Measurements from ENCODE around the gene CEP19. TPM values are rescaled to one million over a fixed set of nuclear protein-coding genes. Genes with fewer than 3 reads are reported as not detected.

Gene CEP19
- polyA plus RNA-seq, 1 donor from 2014 or later: 43.1 TPM

DNA sequence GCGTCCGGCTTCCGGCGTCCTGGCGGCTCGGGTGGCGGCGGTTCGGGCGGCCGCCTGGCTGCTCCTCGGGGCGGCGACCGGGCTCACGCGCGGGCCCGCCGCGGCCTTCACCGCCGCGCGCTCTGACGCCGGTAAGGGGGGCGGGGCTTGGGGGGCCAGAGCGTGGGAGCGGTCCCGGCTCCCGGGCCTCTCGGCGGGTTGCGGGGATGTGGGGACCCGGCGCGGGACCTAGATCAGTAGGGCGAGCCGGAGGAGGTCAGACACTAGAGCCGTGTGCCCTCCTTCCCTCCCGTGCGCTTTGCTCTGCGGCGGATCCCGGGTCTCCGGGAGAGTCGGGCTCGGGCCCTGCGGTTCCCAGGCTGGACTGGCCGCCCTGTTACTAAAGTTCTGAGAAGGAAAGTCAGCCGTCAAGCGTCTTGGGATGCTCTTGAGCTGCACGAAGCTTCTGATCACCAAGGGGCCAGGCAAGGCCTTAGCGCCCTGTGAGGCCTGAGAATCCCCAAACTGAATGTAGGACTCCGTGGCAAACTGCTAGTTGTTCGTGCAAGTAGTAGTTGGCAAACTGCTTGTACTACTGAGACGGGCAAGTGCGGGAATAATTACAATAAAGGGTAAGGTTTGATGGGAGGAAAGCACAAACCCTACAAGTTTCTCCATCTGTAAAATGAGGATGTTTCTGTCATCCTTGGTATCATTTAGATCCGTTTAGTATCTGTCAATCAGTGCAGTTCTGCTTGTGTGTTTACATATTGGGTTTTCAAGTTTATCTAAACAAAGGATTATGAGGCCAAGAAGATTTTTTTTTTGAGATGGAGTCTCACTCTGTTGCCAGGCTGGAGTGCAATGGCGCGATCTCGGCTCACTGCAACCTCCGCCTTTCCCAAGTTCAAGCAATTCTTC is 714 bp upstream of the CEP19 start:
- Histone ChIP-seq H3K79me2 (replicated peaks; ENCODE audit: insufficient read depth, low read length) (peaks cover 4% of the 10 kb centered on the region), H3K4me3 (ENCODE audit: low read length) (peak overlapping the region; percentile 95), H3K4me2 (ENCODE audit: low read length) (peak overlapping the region; percentile 84), H3K9me2 (ENCODE audit: insufficient read depth, low read length) (no peaks in the 10 kb centered on the region), H3K27ac (ENCODE audit: low read length) (peak overlapping the region; percentile 88), H3K36me3 (ENCODE audit: insufficient read depth, low read length) (no peaks in the 10 kb centered on the region), H2AFZ (ENCODE audit: low read depth, low read length) (peak overlapping the region; percentile 63), H3K9me3 (ENCODE audit: low read length) (no peaks in the 10 kb centered on the region), H4K20me1 (ENCODE audit: insufficient read depth) (no peaks in the 10 kb centered on the region), H3K9ac (ENCODE audit: low read length) (peak overlapping the region; percentile 88), H3F3A (ENCODE audit: insufficient read depth, low read length, poor library complexity, severe bottlenecking) (peaks cover 5% of the 10 kb centered on the region), H3K27me3 (ENCODE audit: insufficient read depth, low read depth, low read length) (no peaks in the 10 kb centered on the region)
- TF ChIP-seq EZH2 (IDR thresholded peaks at IDR 0.05; ENCODE audit: borderline replicate concordance, insufficient read depth, low read length, poor library complexity, severe bottlenecking) (no peak), TAF1 (IDR thresholded peaks at IDR 0.05; ENCODE audit: low read depth) (no peak), SMC3 (conservative IDR thresholded peaks at IDR 0.05; ENCODE audit: poor library complexity) (no peak), POLR2AphosphoS5 (IDR thresholded peaks at IDR 0.05) (no peak), MXI1 (conservative IDR thresholded peaks at IDR 0.05; ENCODE audit: poor library complexity, severe bottlenecking) (peak; percentile 2)
- TF ChIP-seq, protein P1, sequence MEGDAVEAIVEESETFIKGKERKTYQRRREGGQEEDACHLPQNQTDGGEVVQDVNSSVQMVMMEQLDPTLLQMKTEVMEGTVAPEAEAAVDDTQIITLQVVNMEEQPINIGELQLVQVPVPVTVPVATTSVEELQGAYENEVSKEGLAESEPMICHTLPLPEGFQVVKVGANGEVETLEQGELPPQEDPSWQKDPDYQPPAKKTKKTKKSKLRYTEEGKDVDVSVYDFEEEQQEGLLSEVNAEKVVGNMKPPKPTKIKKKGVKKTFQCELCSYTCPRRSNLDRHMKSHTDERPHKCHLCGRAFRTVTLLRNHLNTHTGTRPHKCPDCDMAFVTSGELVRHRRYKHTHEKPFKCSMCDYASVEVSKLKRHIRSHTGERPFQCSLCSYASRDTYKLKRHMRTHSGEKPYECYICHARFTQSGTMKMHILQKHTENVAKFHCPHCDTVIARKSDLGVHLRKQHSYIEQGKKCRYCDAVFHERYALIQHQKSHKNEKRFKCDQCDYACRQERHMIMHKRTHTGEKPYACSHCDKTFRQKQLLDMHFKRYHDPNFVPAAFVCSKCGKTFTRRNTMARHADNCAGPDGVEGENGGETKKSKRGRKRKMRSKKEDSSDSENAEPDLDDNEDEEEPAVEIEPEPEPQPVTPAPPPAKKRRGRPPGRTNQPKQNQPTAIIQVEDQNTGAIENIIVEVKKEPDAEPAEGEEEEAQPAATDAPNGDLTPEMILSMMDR (IDR thresholded peaks at IDR 0.05; ENCODE audit: poor library complexity, severe bottlenecking): no peak
- TF ChIP-seq, protein P2, sequence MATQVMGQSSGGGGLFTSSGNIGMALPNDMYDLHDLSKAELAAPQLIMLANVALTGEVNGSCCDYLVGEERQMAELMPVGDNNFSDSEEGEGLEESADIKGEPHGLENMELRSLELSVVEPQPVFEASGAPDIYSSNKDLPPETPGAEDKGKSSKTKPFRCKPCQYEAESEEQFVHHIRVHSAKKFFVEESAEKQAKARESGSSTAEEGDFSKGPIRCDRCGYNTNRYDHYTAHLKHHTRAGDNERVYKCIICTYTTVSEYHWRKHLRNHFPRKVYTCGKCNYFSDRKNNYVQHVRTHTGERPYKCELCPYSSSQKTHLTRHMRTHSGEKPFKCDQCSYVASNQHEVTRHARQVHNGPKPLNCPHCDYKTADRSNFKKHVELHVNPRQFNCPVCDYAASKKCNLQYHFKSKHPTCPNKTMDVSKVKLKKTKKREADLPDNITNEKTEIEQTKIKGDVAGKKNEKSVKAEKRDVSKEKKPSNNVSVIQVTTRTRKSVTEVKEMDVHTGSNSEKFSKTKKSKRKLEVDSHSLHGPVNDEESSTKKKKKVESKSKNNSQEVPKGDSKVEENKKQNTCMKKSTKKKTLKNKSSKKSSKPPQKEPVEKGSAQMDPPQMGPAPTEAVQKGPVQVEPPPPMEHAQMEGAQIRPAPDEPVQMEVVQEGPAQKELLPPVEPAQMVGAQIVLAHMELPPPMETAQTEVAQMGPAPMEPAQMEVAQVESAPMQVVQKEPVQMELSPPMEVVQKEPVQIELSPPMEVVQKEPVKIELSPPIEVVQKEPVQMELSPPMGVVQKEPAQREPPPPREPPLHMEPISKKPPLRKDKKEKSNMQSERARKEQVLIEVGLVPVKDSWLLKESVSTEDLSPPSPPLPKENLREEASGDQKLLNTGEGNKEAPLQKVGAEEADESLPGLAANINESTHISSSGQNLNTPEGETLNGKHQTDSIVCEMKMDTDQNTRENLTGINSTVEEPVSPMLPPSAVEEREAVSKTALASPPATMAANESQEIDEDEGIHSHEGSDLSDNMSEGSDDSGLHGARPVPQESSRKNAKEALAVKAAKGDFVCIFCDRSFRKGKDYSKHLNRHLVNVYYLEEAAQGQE (IDR thresholded peaks at IDR 0.05; ENCODE audit: borderline replicate concordance): peak; percentile 8

DNA sequence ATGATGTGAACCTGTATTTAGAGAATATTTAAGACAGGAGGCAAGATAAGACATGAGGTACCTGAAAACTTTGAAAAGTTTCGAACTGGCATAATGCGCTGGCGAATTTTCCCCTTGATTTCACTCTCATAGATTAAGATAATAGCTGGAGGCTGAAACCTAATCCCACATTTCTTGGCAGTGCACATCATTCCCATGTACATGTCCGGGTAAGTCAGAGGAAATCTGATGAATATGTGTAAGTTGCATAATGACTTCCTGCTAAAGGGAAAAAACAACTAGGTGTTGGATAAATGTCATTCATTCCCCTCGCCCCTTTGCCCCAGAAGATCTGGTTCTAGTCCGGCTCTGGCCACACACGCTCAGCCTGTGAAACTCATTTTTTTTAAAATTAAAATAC is 3.6 kb downstream of the CEP19 start:
- no peaks in the 10 kb centered on the region for H3K36me3 ChIP-seq (ENCODE audit: insufficient read depth, low read length)

More for the DNA sequence above, 3.6 kb downstream of the CEP19 start:
- Histone ChIP-seq H3F3A (ENCODE audit: insufficient read depth, low read length, poor library complexity, severe bottlenecking) (peaks cover 5% of the 10 kb centered on the region), H3K27me3 (ENCODE audit: insufficient read depth, low read depth, low read length) (no peaks in the 10 kb centered on the region), H3K4me2 (ENCODE audit: low read length) (no peak overlapping the region), H2AFZ (ENCODE audit: low read depth, low read length) (no peak overlapping the region), H3K27ac (ENCODE audit: low read length) (no peak overlapping the region), H3K9ac (ENCODE audit: low read length) (no peak overlapping the region), H3K79me2 (replicated peaks; ENCODE audit: insufficient read depth, low read length) (no peaks in the 10 kb centered on the region), H4K20me1 (ENCODE audit: insufficient read depth) (no peaks in the 10 kb centered on the region), H3K9me2 (ENCODE audit: insufficient read depth, low read length) (no peaks in the 10 kb centered on the region), H3K4me3 (ENCODE audit: low read length) (no peak overlapping the region), H3K9me3 (ENCODE audit: low read length) (no peaks in the 10 kb centered on the region)
- TF ChIP-seq MXI1 (conservative IDR thresholded peaks at IDR 0.05; ENCODE audit: poor library complexity, severe bottlenecking) (no peak), TAF1 (IDR thresholded peaks at IDR 0.05; ENCODE audit: low read depth) (no peak), EZH2 (IDR thresholded peaks at IDR 0.05; ENCODE audit: borderline replicate concordance, insufficient read depth, low read length, poor library complexity, severe bottlenecking) (no peak), SMC3 (conservative IDR thresholded peaks at IDR 0.05; ENCODE audit: poor library complexity) (no peak), RAD21 (conservative IDR thresholded peaks at IDR 0.05) (no peak), EP300 (conservative IDR thresholded peaks at IDR 0.05; ENCODE audit: poor library complexity, severe bottlenecking) (no peak), POLR2AphosphoS5 (IDR thresholded peaks at IDR 0.05) (no peak)
- TF ChIP-seq, protein P2 (IDR thresholded peaks at IDR 0.05; ENCODE audit: borderline replicate concordance): no peak
- TF ChIP-seq, protein P1 (IDR thresholded peaks at IDR 0.05; ENCODE audit: poor library complexity, severe bottlenecking): no peak

Measured in neural cell (in vitro differentiated cells).